GM15510 (cell line): Measurements from ENCODE around the gene MAGI2.

ENCODE experiments used
- POLR2A ChIP-seq: IDR thresholded peaks from 3 replicates; pipeline ENCODE4 v1.6.1; 2011; ENCODE audit warnings: borderline replicate concordance; ENCODE audit not compliant: insufficient read length; ENCODE audit errors: extremely low read depth

MAGI2 gene

DNA sequence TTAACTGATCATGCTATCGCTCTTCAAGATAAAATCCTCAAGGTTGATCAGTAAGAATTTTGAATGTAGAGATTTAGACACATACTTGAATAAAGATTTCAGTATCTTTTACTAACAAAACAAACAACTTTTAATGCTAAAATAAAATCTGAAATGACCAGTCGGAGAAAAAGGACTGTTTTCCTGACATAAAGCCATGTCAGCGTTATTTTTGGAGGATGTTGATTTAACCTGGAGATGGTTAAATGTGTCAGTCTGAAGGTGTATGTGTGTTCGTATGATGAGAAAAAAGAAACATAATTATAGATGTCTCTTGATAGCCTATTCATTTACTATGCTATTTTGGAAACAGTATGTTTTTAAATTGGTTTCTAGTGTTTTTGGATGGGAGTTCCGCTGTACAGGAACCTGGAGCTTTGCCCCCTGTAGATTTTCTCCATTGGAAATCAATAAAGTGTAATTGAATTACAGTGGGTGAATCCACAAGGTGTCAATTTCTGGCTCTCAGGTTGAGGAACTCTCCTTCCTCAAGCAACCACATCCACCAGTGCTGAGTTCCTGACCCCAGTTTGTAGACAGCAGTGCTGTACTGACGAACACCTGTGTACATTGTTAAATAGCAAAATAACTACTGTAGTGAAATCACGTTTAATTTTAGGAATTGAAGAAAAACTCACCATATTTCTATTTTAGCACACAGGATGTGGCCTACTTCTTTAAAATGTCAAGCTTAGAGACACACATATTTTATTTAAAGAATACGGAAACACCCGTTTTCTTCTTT is 670.1 kb downstream of the MAGI2 start:
- no peak for TF ChIP-seq POLR2A

DNA sequence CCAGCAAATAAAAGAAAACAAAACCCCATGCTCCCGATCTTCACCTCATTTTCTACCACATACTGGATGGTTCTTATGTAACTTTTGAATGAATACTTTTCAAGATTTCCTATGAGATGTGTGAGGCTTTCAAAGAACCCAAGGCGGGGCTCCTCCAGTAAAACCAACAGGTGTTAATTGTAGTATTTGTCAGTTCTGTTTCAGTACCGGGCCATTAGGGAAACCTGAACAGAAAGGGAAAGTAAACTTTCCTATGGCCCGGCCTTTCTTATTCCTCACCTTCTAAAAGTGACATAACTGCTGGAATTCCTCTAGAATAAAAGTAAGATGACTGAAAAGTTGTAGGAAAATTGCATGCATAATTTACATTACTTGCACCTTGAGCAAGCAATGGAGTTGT is 672.9 kb downstream of the MAGI2 start:
- TF ChIP-seq POLR2A: no peak

DNA sequence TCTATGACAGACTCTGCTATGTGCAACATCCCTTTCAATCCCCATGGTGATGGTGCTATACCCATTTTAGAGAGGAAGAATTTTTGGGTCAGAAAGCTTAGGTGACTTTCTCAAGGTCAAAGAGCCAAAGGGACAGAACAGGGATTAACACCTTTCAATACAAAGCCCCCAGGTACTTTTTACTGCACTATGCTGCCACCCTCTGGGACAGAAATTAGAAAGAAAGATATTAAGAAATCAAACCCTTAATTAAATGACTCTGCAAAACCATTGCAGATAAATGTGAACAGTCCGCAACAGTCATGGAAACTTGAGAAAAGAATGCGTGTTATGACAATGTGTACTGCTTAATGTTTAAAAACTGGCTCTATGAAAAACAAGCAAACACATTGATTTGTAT is 673.7 kb downstream of the MAGI2 start:
- no peak for TF ChIP-seq POLR2A

DNA sequence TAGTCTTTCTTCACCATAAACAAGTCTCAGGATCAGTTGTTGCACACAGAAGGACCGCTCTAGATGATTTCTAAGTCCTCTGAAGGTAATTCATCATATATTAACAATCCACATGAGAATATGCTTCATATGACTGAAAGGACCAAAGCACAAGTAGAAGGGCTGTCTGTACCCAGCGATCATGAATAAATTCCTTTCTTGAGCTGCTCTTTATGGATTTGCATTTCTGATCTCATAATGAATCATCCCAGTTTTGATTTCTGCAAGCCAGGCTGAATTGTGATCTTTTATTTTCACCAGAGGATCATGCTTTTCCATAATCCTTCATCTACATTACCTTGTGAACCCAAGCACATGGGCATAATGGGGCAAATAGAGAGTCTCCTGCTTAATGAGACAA is 675.6 kb downstream of the MAGI2 start:
- no peak for TF ChIP-seq POLR2A

DNA sequence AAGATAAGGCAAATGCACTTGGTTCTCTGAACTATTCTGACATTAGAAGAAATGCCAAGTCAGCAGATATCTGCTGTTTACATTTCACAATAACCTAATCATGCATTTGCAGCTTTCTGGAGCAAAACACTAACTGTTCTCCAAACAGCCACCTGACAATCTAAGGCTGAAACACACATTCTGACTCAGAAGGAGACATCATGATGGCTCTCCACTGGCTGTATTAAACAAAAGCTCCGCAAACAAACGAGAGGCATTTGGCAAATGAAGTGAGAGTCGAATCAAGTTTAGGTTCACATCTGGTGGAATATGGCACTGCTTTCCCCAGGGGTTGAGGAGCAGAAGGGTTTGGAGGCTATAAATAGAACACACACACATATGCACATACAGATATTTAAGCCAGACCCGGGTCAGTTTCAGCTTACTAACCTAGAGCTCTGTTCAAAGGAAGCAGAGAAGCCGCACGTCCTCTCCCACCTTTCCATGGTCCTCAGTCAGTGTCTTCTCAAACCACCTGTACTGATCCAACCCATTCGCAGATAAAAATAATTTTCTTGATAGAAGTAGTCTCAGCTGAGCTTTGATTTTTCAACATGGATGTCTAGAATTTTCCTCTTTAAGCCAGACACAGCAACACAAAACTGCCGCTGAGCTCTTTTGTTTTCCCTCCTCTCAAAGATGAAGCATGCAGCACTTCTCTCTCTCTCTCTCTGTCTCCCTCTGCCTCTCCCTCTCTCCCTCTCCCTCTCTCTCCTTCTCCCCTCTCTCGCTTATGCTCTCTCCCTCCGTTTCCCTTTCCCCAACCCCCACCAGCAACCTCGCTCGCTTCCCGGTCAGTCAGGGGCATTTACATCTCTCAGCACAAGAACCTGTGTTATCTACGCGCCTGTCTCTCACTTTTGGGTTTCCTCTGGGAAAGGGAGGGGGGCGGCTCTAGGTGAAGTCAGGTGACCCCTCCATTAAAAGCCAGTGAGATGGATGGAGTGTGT is 682.8 kb downstream of the MAGI2 start:
- no peak for TF ChIP-seq POLR2A

DNA sequence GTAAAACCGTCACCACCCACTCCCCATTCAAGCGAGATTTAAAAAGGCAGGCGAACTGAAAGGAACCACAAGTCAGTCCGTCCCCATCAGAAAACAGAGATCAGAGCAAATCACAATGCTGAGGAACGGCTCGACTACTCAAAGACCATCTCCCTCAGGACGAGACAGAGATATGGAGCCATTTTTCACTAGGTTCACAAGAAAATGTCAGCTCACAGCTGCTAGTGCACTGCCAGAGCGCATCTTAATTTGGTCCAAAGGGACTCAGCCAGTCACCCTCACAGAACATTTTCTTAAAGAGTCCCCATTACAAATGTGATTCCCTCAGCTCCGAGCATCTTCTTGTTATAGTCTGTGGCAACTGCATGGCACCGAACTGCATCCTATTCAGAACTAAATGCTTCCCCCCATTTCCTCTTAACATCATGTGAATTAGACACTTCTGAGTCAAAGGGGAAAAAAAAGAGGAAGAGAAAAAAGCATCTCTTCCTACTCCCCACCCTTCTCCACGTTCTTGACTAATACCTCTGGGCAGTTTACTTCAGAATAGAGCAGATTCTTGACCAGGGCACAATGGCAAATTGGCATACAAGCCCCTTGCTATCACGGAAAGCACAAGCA is 683.9 kb downstream of the MAGI2 start:
- no peak for TF ChIP-seq POLR2A

DNA sequence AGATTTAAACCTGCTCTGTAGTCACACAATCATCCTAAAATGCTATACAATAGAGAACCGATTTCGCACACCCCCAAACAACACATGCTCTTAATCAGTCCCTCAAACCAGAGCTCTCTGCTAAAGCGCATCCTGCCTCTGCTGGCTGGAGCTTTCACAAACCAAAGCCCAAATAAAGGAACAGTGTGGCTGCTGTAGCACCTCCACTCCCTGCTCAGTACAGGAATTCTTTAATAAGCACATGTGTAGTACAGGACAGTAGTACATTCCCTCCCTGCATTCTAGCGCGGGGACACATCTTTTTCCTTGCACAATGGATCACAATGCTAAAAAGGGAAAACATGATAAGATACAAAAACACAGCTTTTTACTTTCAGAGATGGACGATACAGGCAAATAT is 684.6 kb downstream of the MAGI2 start:
- no peak for TF ChIP-seq POLR2A

DNA sequence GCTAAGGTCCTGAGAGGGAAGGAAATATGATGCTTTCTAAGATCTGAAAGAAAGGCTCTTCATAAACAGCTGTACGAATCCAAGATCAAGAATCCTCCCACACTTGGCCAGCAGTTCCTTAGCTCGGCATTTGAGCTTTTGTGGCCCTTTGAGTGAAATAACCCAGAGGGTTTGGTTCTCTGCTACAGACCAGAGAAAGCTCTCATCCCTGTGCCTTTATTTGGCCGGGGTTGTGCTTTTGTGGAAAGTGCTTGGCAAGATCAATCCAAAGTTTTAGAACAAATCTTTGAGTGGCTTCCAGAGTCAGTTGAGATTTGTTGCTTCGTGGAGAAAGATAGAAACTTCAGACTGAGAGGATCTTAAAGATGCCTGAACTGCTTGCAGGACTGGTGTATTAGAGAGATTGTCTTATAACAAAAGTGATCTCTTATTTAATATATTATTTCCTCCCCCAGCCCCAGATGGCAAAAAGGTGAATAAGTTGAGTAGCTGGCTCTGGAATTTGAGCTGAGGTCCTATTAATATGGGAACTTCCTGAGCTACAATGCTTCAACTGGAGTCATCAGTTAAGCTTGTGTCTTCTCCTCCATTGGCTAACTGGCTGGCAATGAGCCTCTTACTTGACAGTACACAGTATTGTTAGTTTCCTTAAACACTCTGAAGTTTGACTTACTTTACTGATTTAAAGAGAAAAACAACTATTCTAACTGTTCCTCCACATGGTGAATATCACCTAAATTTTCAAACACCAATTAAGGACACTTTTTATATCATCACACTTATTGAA is 687.3 kb downstream of the MAGI2 start:
- no peak for TF ChIP-seq POLR2A

DNA sequence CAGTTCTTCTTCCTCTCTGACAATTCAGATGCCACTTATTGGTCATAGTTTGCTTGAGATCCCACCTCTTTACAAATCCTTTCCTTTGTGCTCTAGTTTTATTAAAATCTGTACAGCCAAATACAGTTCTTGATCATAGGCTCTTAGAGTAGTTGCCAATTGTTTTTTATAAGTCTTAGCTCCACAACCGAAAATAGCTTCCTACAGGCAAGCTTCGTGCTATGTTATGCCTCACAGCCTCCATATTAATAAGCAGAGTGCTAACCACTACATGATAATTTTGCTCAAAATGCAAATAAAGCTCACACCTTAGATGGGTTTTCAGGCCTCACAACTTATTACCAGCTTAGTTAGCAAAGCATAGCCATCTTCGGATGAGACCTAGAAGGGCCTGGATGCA is 688.9 kb downstream of the MAGI2 start:
- TF ChIP-seq POLR2A: no peak

DNA sequence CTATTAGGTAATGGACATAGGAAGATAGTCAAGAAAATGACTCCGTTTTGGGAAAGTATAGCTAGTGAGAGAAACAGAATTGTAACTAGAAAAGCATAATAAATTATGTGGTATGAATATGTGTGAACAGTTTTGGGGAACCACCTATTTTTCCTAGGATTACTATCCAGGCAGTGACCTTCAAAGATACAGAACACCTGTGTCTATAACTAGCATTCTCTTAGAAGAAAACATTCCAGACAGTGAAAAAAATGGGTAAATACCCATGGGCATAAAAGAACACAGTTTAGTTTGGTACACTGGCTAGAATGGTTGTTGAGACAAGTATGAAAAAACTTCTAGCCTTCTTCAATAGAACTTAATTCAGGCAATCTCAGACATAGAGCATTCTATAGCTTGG is 690.8 kb downstream of the MAGI2 start:
- no peak for TF ChIP-seq POLR2A

DNA sequence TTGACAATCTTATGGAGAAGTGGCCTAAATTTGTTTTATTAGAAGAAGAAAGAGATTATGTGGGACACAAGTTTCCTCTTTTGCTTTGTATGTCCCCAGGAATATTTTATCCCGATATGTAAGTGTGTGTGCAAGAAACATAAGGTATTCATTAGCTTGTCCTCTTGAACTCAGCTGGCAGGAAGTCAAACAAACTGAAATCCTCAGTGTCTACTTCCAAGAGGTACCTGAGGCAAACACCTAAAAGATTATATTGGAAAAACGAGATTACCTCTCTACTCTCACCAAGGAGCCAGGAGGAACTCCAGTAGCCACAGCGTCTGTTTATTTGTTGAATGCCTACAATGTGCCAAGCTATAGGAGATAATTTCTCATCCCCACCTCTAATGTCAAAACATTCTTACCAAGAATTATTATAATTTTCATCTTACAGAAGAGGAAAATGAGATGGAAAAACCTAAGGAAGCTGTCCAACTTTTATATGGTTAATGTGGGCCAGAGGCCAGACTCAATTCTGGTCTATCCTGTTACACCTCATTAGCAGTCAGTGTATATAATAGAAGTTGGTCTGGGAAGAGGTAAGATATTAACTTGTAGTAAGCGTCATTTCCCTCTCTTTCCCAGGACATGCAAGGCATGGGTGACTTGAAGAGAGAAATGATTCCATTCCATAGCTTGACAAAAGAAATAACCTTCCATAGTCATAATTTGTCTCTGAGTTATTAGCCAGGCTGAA is 692.7 kb downstream of the MAGI2 start:
- TF ChIP-seq POLR2A: no peak

DNA sequence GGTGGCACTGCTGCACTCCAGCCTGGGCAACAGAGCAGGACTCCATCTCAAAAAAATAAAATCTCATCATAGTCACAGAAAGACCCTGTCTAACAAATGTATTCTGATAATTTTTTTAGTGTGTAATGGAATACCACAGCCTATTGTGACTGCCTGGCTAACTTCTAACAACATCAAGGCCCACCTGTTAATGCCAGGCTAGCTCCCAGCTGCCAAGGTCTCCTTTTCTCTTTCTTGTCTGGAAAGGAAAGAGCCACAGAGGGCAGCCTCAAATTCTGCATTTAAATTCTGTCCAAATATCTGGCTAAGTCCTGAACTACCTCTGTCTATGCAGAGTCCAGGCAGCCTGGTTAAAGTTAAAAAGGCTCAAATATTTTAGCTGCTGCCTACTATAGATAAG is 700.9 kb downstream of the MAGI2 start:
- no peak for TF ChIP-seq POLR2A

DNA sequence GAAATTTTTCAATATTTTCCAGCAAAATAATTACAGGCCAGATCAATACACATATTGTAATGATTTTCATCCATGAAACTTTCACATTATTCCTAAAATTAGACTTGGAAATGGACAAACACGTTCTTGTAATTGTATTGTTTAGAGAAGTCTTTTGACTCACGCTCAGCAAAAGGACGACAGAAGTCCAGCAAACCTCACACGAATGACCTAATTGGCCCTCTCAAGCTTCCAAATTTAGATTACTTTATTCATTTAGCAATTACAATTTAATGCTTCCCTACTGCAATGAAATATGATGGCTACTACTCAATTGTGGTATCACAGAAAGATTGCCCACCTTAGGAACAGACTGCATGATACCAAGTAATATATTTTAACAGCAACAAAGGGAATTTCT is 702.2 kb downstream of the MAGI2 start:
- TF ChIP-seq POLR2A: no peak
